ENCODE measurements around the gene DNAAF8.
"Not testable (repeated sequence)": the region's sequence is repeated elsewhere in the genome, so short reads cannot be mapped to it uniquely, and the experiment has no call there.

Gene DNAAF8

GRCh38 chr16:4754865-4755264, 20.5 kb downstream of the DNAAF8 start:
- no peak for DNase-seq

GRCh38 chr16:4755687-4756086, 21.4 kb downstream of the DNAAF8 start:
- DNase-seq = no peak

- no peak for DNase-seq
These were observed 26.0 kb downstream of the DNAAF8 start for GRCh38 chr16:4760221-4760910.

GRCh38 chr16:4762205-4762604, 27.9 kb downstream of the DNAAF8 start:
- no peak for DNase-seq

- no peak for DNase-seq
These were observed 29.5 kb downstream of the DNAAF8 start for GRCh38 chr16:4763791-4764190.

GRCh38 chr16:4765511-4766474, 31.5 kb downstream of the DNAAF8 start:
- no peak for DNase-seq

GRCh38 chr16:4766875-4767628, 32.7 kb downstream of the DNAAF8 start, which contains the start of gene ZNF500:
Gene ZNF500, minus strand, starts transcription at chr16:4767162. Its CDS starts 1,184 bp downstream, at chr16:4765978.
- peak; percentile 95 for DNase-seq

- no peak for DNase-seq
These were observed 33.7 kb downstream of the DNAAF8 start for GRCh38 chr16:4767872-4768548.

GRCh38 chr16:4768549-4769305, 34.4 kb downstream of the DNAAF8 start:
- DNase-seq = peak; percentile 96

GRCh38 chr16:4769306-4769638, 34.9 kb downstream of the DNAAF8 start:
- DNase-seq = no peak

- no peak for DNase-seq
These were observed 37.3 kb downstream of the DNAAF8 start for GRCh38 chr16:4771646-4772045.

- no peak for DNase-seq
These were observed 38.0 kb downstream of the DNAAF8 start for GRCh38 chr16:4772351-4772750.

GRCh38 chr16:4775005-4775404, 40.7 kb downstream of the DNAAF8 start:
- no peak for DNase-seq

GRCh38 chr16:4776141-4776705, 41.9 kb downstream of the DNAAF8 start:
- no peak for DNase-seq

- DNase-seq = no peak
These were observed 43.2 kb downstream of the DNAAF8 start for GRCh38 chr16:4777339-4778049.

GRCh38 chr16:4778050-4778392, 43.7 kb downstream of the DNAAF8 start:
- no peak for DNase-seq

GRCh38 chr16:4780235-4780634, 45.9 kb downstream of the DNAAF8 start:
- no peak for DNase-seq

GRCh38 chr16:4783251-4783950, 49.1 kb downstream of the DNAAF8 start:
- DNase-seq = no peak

GRCh38 chr16:4783951-4784336, 49.6 kb downstream of the DNAAF8 start:
- DNase-seq = no peak

GRCh38 chr16:4784444-4784987, 50.2 kb downstream of the DNAAF8 start:
- DNase-seq = not testable (repeated sequence)

Data from fibroblast of upper back skin (primary cell).